Fibroblast of lung (primary cell): ENCODE measurements around the gene OR5K3. TPM values are rescaled to one million over a fixed set of nuclear protein-coding genes. Genes with fewer than 3 reads are reported as not detected.
A peak's percentile ranks its signal among the peaks of the same experiment; 100 is the strongest.

Experiments used
- DNase-seq, 2 donors: peaks; one replicate each; pipeline versions ENCODE4 v3.0.0 to v3.0.0-alpha.2; 2010; ENCODE audit warnings: low read depth in 2 of 2
- H2AFZ ChIP-seq: 2 replicates; pipeline ENCODE4 v1.5.1; 2012; ENCODE audit warnings: low read length, control low read depth, inconsistent platforms
- H3K27ac ChIP-seq: 2 replicates; pipeline ENCODE4 v1.5.1; 2011; ENCODE audit warnings: low read length, control low read depth; ENCODE audit not compliant: insufficient read depth
- H3K27me3 ChIP-seq: 2 replicates; pipeline ENCODE4 v1.5.1; 2011; ENCODE audit warnings: mild to moderate bottlenecking, low read length; ENCODE audit not compliant: control insufficient read depth, insufficient read depth
- H3K36me3 ChIP-seq: 2 replicates; pipeline ENCODE4 v1.5.1; 2011; ENCODE audit warnings: low read length; ENCODE audit not compliant: control insufficient read depth, insufficient read depth
- H3K4me1 ChIP-seq: 2 replicates; pipeline ENCODE4 v1.5.1; 2011; ENCODE audit warnings: low read length; ENCODE audit not compliant: control insufficient read depth, insufficient read depth; ENCODE audit errors: extremely low read depth
- H3K4me2 ChIP-seq: 2 replicates; pipeline ENCODE4 v1.5.1; 2011; ENCODE audit warnings: low read length, control low read depth; ENCODE audit not compliant: insufficient read depth; ENCODE audit errors: extremely low read depth
- H3K4me3 ChIP-seq, 4 experiments: fragments of 200-600 bp in 1 of 4; sonication (generic) in 1 of 4; replicated peaks in 1 of 4; 2 replicates each; pipeline ENCODE4 v1.5.1; 2011 to 2016; ENCODE audit warnings: low read length in 4 of 4, low read depth in 3 of 4, mild to moderate bottlenecking in 3 of 4, control low read depth in 2 of 4, inconsistent platforms in 1 of 4, mixed read lengths in 1 of 4; ENCODE audit not compliant: insufficient read depth in 1 of 4; ENCODE audit errors: control extremely low read depth in 1 of 4
- H3K79me2 ChIP-seq: 2 replicates; pipeline ENCODE4 v1.5.1; 2012; ENCODE audit warnings: mild to moderate bottlenecking, low read length, inconsistent platforms; ENCODE audit not compliant: control insufficient read depth, insufficient read depth
- H3K9ac ChIP-seq: 2 replicates; pipeline ENCODE4 v1.5.1; 2011; ENCODE audit warnings: mild to moderate bottlenecking, low read length, control low read depth; ENCODE audit not compliant: insufficient read depth
- H3K9me3 ChIP-seq: 2 replicates; pipeline ENCODE4 v1.5.1; 2012; ENCODE audit warnings: low read depth, low read length; ENCODE audit not compliant: control insufficient read depth, insufficient read depth
- H4K20me1 ChIP-seq: 2 replicates; pipeline ENCODE4 v1.5.1; 2011; ENCODE audit warnings: low read length; ENCODE audit not compliant: control insufficient read depth, insufficient read depth; ENCODE audit errors: extremely low read depth
- EZH2 ChIP-seq: IDR thresholded peaks from 2 replicates; pipeline ENCODE4 v1.5.1; 2012; ENCODE audit warnings: low read length, control low read depth, mild to moderate bottlenecking; ENCODE audit errors: missing control alignments
- polyA minus RNA-seq: library from RNA; depleted of rRNA, polyadenylated mRNA; stranded (reverse); fragments of >200 nt; gene quantifications from 2 replicates; pipeline ENCODE4 v1.2.3, GENCODE V29; 2011; ENCODE audit warnings: low replicate concordance
- polyA plus RNA-seq, 2 donors: library from polyadenylated mRNA; depleted of rRNA in 1 of 2; stranded (reverse) in 1 of 2; unstranded in 1 of 2; fragments of >200 nt; gene quantifications; 2 replicates each; pipeline ENCODE4 v1.2.1, GENCODE V29; 2011 to 2012; ENCODE audit warnings: missing spikeins in 1 of 2
- total RNA-seq: library from RNA; depleted of rRNA; stranded (reverse); fragments of >200 nt; gene quantifications from 2 replicates; pipeline ENCODE4 v1.2.1, GENCODE V29; 2014
- TF ChIP-seq, protein P1 (sequence below), 2 donors: IDR thresholded peaks in 1 of 2; conservative IDR thresholded peaks in 1 of 2; 1 replicate in 1 of 2; 2 replicates in 1 of 2; pipeline ENCODE4 v1.5.1; 2011 to 2012; ENCODE audit warnings: low read length in 2 of 2, control low read depth in 1 of 2, inconsistent platforms in 1 of 2, low read depth in 1 of 2, mild to moderate bottlenecking in 1 of 2

OR5K3 gene, protein sequence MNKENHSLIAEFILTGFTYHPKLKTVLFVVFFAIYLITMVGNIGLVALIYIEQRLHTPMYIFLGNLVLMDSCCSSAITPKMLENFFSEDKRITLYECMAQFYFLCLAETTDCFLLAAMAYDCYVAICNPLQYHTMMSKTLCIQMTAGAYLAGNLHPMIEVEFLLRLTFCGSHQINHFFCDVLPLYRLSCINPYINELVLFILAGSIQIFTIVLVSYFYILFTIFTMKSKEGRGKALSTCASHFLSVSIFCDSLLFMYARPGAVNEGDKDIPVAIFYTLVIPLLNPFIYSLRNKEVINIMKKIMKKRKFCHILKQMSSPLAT
- total RNA-seq, result not detected in 2 replicates
- polyA plus RNA-seq, result not detected in 2 replicates
- not detected in 2 replicates for polyA plus RNA-seq (2012)
- polyA minus RNA-seq, result not detected in 2 replicates

- no peaks in the 10 kb centered on the region for H3K4me1 ChIP-seq
- no peak for DNase-seq
- no peaks in the 10 kb centered on the region for H4K20me1 ChIP-seq
- H3K9ac ChIP-seq, result no peak within 1 kb of the TSS
- H2AFZ ChIP-seq, result no peak within 1 kb of the TSS
- TF ChIP-seq, protein P1, sequence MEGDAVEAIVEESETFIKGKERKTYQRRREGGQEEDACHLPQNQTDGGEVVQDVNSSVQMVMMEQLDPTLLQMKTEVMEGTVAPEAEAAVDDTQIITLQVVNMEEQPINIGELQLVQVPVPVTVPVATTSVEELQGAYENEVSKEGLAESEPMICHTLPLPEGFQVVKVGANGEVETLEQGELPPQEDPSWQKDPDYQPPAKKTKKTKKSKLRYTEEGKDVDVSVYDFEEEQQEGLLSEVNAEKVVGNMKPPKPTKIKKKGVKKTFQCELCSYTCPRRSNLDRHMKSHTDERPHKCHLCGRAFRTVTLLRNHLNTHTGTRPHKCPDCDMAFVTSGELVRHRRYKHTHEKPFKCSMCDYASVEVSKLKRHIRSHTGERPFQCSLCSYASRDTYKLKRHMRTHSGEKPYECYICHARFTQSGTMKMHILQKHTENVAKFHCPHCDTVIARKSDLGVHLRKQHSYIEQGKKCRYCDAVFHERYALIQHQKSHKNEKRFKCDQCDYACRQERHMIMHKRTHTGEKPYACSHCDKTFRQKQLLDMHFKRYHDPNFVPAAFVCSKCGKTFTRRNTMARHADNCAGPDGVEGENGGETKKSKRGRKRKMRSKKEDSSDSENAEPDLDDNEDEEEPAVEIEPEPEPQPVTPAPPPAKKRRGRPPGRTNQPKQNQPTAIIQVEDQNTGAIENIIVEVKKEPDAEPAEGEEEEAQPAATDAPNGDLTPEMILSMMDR (conservative IDR thresholded peaks at IDR 0.05 in 1 of 2, IDR thresholded peaks at IDR 0.05 in 1 of 2; ENCODE audit: low read depth in 1 of 2, low read length in 2 of 2), result no peak
- TF ChIP-seq EZH2, result no peak
- H3K27me3 ChIP-seq, result no peaks in the 10 kb centered on the region
- no peaks in the 10 kb centered on the region for H3K9me3 ChIP-seq
- H3K27ac ChIP-seq, result no peak within 1 kb of the TSS
- H3K36me3 ChIP-seq, result no peaks in the 10 kb centered on the region
- no peak within 1 kb of the TSS for H3K4me3 ChIP-seq
- H3K4me2 ChIP-seq, result no peak within 1 kb of the TSS
- no peaks in the 10 kb centered on the region for H3K79me2 ChIP-seq
These were observed at the start of gene OR5K3 for GRCh38 chr3:98390366-98390765. Gene OR5K3 (plus strand): TSS chr3:98390666. CDS start chr3:98390666, 0 bp downstream.

DNA sequence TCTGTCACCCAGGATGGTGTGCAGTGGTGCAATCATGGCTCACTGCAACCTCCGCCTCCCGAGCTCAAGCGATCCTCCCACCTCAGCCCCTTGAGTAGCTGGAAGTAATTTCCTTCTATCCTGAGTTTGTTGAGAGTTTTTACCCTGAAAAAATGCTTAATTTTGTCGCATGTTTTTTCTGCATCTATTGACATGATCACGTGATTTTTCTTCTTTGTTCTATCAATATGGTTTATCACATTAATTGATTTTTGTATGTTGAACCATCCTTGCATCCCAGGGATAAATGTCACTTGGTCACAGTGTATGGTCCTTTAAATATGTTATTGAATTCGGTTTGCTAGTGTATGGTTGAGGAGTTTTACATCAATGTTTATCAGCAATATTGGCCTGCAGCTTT, 48.7 kb upstream of the OR5K3 start:
- no peaks in the 10 kb centered on the region for H3K27me3 ChIP-seq
- DNase-seq, result no peak
- no peak for TF ChIP-seq EZH2
- TF ChIP-seq, protein P1 (conservative IDR thresholded peaks at IDR 0.05 in 1 of 2, IDR thresholded peaks at IDR 0.05 in 1 of 2; ENCODE audit: low read depth in 1 of 2, low read length in 2 of 2), result no peak

DNA sequence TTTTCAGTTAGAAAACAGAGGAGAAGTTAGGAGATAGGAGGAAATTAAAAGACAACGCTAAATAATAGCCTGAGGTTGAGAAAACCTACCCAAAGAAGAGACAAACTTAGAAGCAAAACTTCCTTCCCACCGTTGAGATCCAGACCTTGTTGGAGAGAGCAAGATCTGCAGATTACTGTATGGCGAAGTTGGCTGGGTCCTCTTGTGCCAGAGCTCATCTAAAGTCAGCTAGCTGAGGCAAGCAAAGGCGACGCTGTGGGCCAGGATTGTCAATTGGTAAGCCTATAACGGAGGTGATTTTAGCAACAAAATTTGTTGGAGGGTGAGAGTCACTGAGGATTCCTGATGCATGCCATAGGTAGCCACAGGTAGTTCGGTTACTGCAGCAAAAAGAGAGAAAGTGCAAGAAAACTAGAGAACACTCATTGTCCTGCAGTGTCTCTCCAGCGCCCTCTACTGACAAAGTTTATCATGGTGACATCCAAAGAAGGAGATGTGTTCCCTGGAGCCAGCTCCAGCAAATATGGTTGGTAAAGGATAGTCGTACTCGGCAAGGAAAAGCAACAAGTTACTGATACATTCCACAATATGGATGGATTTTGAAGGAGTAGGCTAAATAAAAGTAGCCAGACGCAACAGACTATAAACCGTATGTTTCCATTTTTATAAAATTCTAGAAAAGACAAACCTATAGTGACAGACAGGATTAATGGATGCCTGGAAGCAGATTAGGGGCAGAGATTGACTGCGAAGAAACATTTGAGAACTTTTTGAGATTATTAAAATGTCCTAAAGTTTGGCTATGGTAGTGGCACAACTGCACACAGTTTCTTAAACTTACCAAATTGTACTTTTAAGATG, 46.6 kb upstream of the OR5K3 start:
- Histone ChIP-seq H3K4me1 (no peaks in the 10 kb centered on the region), H2AFZ (no peak overlapping the region), H3K4me2 (no peak overlapping the region), H3K27me3 (no peaks in the 10 kb centered on the region), H3K27ac (no peak overlapping the region), H4K20me1 (no peaks in the 10 kb centered on the region), H3K79me2 (no peaks in the 10 kb centered on the region), H3K36me3 (no peaks in the 10 kb centered on the region), H3K9ac (no peak overlapping the region), H3K9me3 (no peaks in the 10 kb centered on the region), H3K4me3 (no peak overlapping the region)
- DNase-seq, result peak in 1 of 2 donors; percentile 17
- TF ChIP-seq EZH2, result no peak
- TF ChIP-seq, protein P1 (conservative IDR thresholded peaks at IDR 0.05 in 1 of 2, IDR thresholded peaks at IDR 0.05 in 1 of 2; ENCODE audit: low read depth in 1 of 2, low read length in 2 of 2), result peak; percentile 34 to 60

More for the DNA sequence above, 48.7 kb upstream of the OR5K3 start:
- H3K9ac ChIP-seq, result no peak overlapping the region
- H3K27ac ChIP-seq, result no peak overlapping the region
- no peaks in the 10 kb centered on the region for H3K36me3 ChIP-seq
- no peak overlapping the region for H2AFZ ChIP-seq
- H3K4me3 ChIP-seq, result no peak overlapping the region
- H3K4me1 ChIP-seq, result no peaks in the 10 kb centered on the region
- no peaks in the 10 kb centered on the region for H4K20me1 ChIP-seq
- H3K4me2 ChIP-seq, result no peak overlapping the region
- no peaks in the 10 kb centered on the region for H3K9me3 ChIP-seq
- no peaks in the 10 kb centered on the region for H3K79me2 ChIP-seq
